ENCODE data around the gene IGF2.

DNA sequence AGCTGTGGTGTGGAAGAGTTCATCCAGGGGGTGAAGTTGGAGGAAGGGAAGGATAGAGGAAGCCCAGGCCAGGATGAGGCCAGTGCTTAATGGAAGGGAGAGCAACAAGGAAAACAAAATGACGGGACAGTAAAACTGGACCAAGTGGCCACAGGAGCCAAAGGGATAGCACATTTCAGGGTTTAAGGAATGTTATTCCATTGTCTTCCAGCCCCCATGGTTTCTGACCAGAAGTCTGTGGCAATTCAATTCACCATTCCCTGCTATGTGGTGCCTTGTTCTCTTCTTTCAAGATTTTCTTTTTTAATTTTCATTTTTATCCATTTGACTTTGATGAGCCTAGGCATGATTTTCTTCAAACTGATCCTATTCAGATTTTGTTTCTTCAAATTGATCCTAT is 22.5 kb downstream of the IGF2 start:
- TF ChIP-seq, protein P1, sequence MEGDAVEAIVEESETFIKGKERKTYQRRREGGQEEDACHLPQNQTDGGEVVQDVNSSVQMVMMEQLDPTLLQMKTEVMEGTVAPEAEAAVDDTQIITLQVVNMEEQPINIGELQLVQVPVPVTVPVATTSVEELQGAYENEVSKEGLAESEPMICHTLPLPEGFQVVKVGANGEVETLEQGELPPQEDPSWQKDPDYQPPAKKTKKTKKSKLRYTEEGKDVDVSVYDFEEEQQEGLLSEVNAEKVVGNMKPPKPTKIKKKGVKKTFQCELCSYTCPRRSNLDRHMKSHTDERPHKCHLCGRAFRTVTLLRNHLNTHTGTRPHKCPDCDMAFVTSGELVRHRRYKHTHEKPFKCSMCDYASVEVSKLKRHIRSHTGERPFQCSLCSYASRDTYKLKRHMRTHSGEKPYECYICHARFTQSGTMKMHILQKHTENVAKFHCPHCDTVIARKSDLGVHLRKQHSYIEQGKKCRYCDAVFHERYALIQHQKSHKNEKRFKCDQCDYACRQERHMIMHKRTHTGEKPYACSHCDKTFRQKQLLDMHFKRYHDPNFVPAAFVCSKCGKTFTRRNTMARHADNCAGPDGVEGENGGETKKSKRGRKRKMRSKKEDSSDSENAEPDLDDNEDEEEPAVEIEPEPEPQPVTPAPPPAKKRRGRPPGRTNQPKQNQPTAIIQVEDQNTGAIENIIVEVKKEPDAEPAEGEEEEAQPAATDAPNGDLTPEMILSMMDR (IDR thresholded peaks at IDR 0.05): no peak
- no peak for TF ChIP-seq EP300 (IDR thresholded peaks at IDR 0.05)
